Measurements from ENCODE around the gene SEC14L2. TPM values are rescaled to one million over a fixed set of nuclear protein-coding genes. Genes with fewer than 3 reads are reported as not detected.

SEC14L2 gene
- polyA plus RNA-seq, 1 donor from 2014 or later: 2.7 TPM

DNA sequence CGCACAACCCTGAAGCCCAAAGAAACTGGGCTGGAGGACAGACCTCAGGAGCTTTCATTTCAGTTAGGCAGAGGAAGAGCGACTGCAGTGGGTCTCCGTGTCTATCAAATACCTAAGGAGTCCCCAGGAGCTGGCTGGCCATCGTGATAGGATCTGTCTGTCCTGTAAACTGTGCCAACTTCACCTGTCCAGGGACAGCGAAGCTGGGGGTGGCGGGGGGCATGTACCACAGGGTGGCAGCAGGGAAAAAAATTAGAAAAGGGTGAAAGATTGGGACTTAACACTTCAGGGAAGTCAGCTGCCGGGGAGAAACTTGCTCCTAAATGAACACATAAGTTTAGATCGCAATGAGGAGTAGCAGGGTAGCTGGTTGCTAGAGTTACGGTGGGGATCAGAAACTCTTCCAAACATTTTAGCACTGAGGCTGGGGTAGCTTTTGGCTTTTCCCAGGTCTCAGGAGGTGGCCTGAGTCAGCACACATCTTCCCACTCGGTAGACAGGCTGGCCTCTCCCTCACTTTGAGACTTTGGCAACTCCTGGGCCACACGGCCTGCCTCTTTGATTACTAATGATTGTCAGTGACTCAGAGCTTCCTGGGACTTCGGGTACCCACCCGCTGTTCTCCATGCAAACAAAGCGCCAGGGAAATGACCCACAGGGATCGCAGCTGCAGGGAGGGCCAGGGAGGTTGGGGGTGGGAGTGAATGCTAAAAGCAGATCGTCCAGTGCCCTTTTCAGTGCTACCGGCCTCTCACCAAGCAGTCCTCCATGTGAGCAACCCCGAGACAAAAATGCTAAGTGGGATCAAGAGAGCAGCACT, 25.9 kb downstream of the SEC14L2 start:
- H4K20me1 ChIP-seq (ENCODE audit: insufficient read depth): no peaks in the 10 kb centered on the region
- H3K4me3 ChIP-seq (ENCODE audit: low read length): peak overlapping the region; percentile 83
- H3K9ac ChIP-seq (ENCODE audit: low read length): peak overlapping the region; percentile 89
- peak overlapping the region; percentile 85 for H3K4me2 ChIP-seq (ENCODE audit: low read length)
- H3K27me3 ChIP-seq (ENCODE audit: insufficient read depth, low read depth, low read length): no peaks in the 10 kb centered on the region
- no peaks in the 10 kb centered on the region for H3K9me3 ChIP-seq (ENCODE audit: low read length)
- no peaks in the 10 kb centered on the region for H3K79me2 ChIP-seq (replicated peaks; ENCODE audit: insufficient read depth, low read length)
- H3K36me3 ChIP-seq (ENCODE audit: insufficient read depth, low read length): no peaks in the 10 kb centered on the region
- H3K27ac ChIP-seq (ENCODE audit: low read length): peak overlapping the region; percentile 93
- no peaks in the 10 kb centered on the region for H3K9me2 ChIP-seq (ENCODE audit: insufficient read depth, low read length)
- H3F3A ChIP-seq (ENCODE audit: insufficient read depth, low read length, poor library complexity, severe bottlenecking): no peaks in the 10 kb centered on the region
- H2AFZ ChIP-seq (ENCODE audit: low read depth, low read length): peak overlapping the region; percentile 18
- TF ChIP-seq RAD21 (conservative IDR thresholded peaks at IDR 0.05) (no peak), EZH2 (IDR thresholded peaks at IDR 0.05; ENCODE audit: borderline replicate concordance, insufficient read depth, low read length, poor library complexity, severe bottlenecking) (no peak), SMC3 (conservative IDR thresholded peaks at IDR 0.05; ENCODE audit: poor library complexity) (no peak), TAF1 (IDR thresholded peaks at IDR 0.05; ENCODE audit: low read depth) (no peak)
- TF ChIP-seq, protein P1, sequence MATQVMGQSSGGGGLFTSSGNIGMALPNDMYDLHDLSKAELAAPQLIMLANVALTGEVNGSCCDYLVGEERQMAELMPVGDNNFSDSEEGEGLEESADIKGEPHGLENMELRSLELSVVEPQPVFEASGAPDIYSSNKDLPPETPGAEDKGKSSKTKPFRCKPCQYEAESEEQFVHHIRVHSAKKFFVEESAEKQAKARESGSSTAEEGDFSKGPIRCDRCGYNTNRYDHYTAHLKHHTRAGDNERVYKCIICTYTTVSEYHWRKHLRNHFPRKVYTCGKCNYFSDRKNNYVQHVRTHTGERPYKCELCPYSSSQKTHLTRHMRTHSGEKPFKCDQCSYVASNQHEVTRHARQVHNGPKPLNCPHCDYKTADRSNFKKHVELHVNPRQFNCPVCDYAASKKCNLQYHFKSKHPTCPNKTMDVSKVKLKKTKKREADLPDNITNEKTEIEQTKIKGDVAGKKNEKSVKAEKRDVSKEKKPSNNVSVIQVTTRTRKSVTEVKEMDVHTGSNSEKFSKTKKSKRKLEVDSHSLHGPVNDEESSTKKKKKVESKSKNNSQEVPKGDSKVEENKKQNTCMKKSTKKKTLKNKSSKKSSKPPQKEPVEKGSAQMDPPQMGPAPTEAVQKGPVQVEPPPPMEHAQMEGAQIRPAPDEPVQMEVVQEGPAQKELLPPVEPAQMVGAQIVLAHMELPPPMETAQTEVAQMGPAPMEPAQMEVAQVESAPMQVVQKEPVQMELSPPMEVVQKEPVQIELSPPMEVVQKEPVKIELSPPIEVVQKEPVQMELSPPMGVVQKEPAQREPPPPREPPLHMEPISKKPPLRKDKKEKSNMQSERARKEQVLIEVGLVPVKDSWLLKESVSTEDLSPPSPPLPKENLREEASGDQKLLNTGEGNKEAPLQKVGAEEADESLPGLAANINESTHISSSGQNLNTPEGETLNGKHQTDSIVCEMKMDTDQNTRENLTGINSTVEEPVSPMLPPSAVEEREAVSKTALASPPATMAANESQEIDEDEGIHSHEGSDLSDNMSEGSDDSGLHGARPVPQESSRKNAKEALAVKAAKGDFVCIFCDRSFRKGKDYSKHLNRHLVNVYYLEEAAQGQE (IDR thresholded peaks at IDR 0.05; ENCODE audit: borderline replicate concordance): no peak

DNA sequence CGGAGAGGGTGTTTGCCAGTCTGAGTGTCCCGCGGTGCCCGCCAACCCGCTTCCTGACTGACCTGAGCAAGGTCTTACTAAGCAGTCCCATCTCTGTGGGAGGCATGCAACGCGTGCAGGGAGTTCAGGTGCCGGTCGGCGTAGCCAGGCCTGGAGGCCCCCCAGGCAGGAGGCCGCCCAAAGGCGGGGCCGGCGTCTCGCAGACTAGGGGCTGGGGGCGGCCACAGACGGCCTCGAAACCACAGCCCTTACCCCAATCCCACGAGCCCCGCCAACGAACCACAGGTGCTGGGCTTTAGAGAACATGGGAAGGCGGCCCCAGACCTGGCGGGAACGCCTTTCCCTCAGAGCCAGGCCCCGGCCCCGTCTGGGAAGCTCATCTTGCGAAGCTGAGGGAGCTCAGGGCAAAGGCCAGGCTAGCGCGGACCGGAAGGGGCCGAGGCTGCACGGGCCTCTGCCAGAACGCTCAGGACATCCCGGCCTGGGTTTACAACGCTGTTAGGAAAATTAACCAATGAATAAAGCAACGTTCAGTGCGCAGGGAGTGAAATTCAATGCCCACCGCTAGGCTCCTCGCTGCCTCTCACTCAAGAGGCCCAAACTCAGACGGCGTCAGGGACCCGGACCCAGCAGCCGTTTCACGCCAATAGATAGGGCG, 26.6 kb downstream of the SEC14L2 start:
- Histone ChIP-seq H3K27ac (ENCODE audit: low read length) (peak overlapping the region; percentile 93), H3K36me3 (ENCODE audit: insufficient read depth, low read length) (no peaks in the 10 kb centered on the region), H3K9me3 (ENCODE audit: low read length) (no peaks in the 10 kb centered on the region), H3K79me2 (replicated peaks; ENCODE audit: insufficient read depth, low read length) (no peaks in the 10 kb centered on the region), H3F3A (ENCODE audit: insufficient read depth, low read length, poor library complexity, severe bottlenecking) (no peaks in the 10 kb centered on the region), H3K9ac (ENCODE audit: low read length) (peak overlapping the region; percentile 89), H4K20me1 (ENCODE audit: insufficient read depth) (no peaks in the 10 kb centered on the region), H2AFZ (ENCODE audit: low read depth, low read length) (peak overlapping the region; percentile 18), H3K27me3 (ENCODE audit: insufficient read depth, low read depth, low read length) (no peaks in the 10 kb centered on the region), H3K4me3 (ENCODE audit: low read length) (peak overlapping the region; percentile 83), H3K9me2 (ENCODE audit: insufficient read depth, low read length) (no peaks in the 10 kb centered on the region), H3K4me2 (ENCODE audit: low read length) (peak overlapping the region; percentile 85)
- TF ChIP-seq EZH2 (IDR thresholded peaks at IDR 0.05; ENCODE audit: borderline replicate concordance, insufficient read depth, low read length, poor library complexity, severe bottlenecking) (no peak), SMC3 (conservative IDR thresholded peaks at IDR 0.05; ENCODE audit: poor library complexity) (peak; percentile 52), TAF1 (IDR thresholded peaks at IDR 0.05; ENCODE audit: low read depth) (peak; percentile 92), MXI1 (conservative IDR thresholded peaks at IDR 0.05; ENCODE audit: poor library complexity, severe bottlenecking) (no peak), POLR2AphosphoS5 (IDR thresholded peaks at IDR 0.05) (peak; percentile 93), EP300 (conservative IDR thresholded peaks at IDR 0.05; ENCODE audit: poor library complexity, severe bottlenecking) (no peak), RAD21 (conservative IDR thresholded peaks at IDR 0.05) (peak; percentile 46), CTCF (IDR thresholded peaks at IDR 0.05; ENCODE audit: poor library complexity, severe bottlenecking) (peak; percentile 52)
- TF ChIP-seq, protein P1 (IDR thresholded peaks at IDR 0.05; ENCODE audit: borderline replicate concordance): peak; percentile 91
